SK-N-SH (cell line): ENCODE results near the gene INTS6. TPM values are rescaled to one million over a fixed set of nuclear protein-coding genes. Genes with fewer than 3 reads are reported as not detected.
A peak's percentile ranks its signal among the peaks of the same experiment; 100 is the strongest.

Experiments
- CTCF ChIA-PET: fragments of 300-600, 350-600 bp; formaldehyde crosslinking; extraction: SDS; loops from one replicate; lab custom pipeline; 2021; lab: Yijun Ruan, JAX
- POLR2A ChIA-PET: fragments of 350-600 bp; sonication (Branson Sonifier 250); formaldehyde crosslinking; extraction: SDS; loops from one replicate; lab custom pipeline; 2020; ENCODE audit warnings: antibody characterized with exemption, inconsistent platforms; lab: Yijun Ruan, JAX
- DNase-seq: peaks from one replicate; pipeline ENCODE4 v3.0.0; 2012
- H2AFZ ChIP-seq: fragments of 200-600 bp; sonication (generic); 2 replicates; pipeline ENCODE4 v1.8.1; 2016; ENCODE audit warnings: antibody characterized with exemption, mild to moderate bottlenecking, low read depth
- H3F3A ChIP-seq: fragments of 200-600 bp; sonication (generic); replicated peaks from 2 replicates; pipeline ENCODE3; 2016; ENCODE audit warnings: antibody characterized with exemption, mild to moderate bottlenecking; ENCODE audit not compliant: insufficient read depth
- H3K27ac ChIP-seq, 2 experiments: fragments of 200-500 bp in 1 of 2; fragments of 200-600 bp in 1 of 2; sonication (Bioruptor generic) in 1 of 2; sonication (generic), shearing (Covaris generic) in 1 of 2; 2 replicates each; pipeline versions ENCODE4 v1.5.1 to v1.6.1; 2014 to 2016; ENCODE audit warnings: low read depth in 2 of 2, inconsistent platforms in 1 of 2, low read length in 1 of 2, mild to moderate bottlenecking in 1 of 2, mixed read lengths in 1 of 2
- H3K27me3 ChIP-seq: fragments of 200-600 bp; sonication (generic), shearing (Covaris generic); 2 replicates; pipeline ENCODE4 v1.6.1; 2016; ENCODE audit warnings: mixed run types; ENCODE audit not compliant: insufficient read depth
- H3K36me3 ChIP-seq, 2 experiments: fragments of 200-500 bp in 1 of 2; fragments of 200-600 bp in 1 of 2; sonication (Bioruptor generic) in 1 of 2; sonication (generic) in 1 of 2; replicated peaks in 1 of 2; 2 replicates each; pipeline versions ENCODE3 to v1.5.1; 2014 to 2016; ENCODE audit warnings: low read length in 1 of 2, mild to moderate bottlenecking in 1 of 2; ENCODE audit not compliant: insufficient read depth in 2 of 2, control insufficient read depth in 1 of 2
- H3K4me1 ChIP-seq, 2 experiments: fragments of 200-500 bp in 1 of 2; fragments of 200-600 bp in 1 of 2; sonication (Bioruptor generic) in 1 of 2; sonication (generic), shearing (Covaris generic) in 1 of 2; 2 replicates each; pipeline versions ENCODE4 v1.5.1 to v1.6.1; 2014 to 2016; ENCODE audit warnings: low read depth in 1 of 2, low read length in 1 of 2, mixed run types in 1 of 2; ENCODE audit not compliant: insufficient read depth in 2 of 2, control insufficient read depth in 1 of 2
- H3K4me2 ChIP-seq: fragments of 200-600 bp; sonication (generic), shearing (Covaris generic); 2 replicates; pipeline ENCODE4 v1.6.1; 2017; ENCODE audit warnings: mixed run types
- H3K4me3 ChIP-seq, 2 experiments: fragments of 200-500 bp in 1 of 2; fragments of 200-600 bp in 1 of 2; sonication (Bioruptor generic) in 1 of 2; sonication (generic), shearing (Covaris generic) in 1 of 2; 2 replicates each; pipeline versions ENCODE4 v1.5.1 to v1.8.1; 2014 to 2016; ENCODE audit warnings: low read depth in 2 of 2, inconsistent platforms in 1 of 2, low read length in 1 of 2, mild to moderate bottlenecking in 1 of 2, mixed read lengths in 1 of 2, moderate library complexity in 1 of 2
- H3K79me2 ChIP-seq: fragments of 200-600 bp; sonication (generic); 2 replicates; pipeline ENCODE4 v1.8.1; 2017; ENCODE audit warnings: mild to moderate bottlenecking; ENCODE audit not compliant: insufficient read depth
- H3K9ac ChIP-seq: fragments of 200-600 bp; sonication (generic); 2 replicates; pipeline ENCODE4 v1.6.1; 2017; ENCODE audit warnings: mixed run types
- H3K9me2 ChIP-seq: fragments of 200-600 bp; sonication (generic); 2 replicates; pipeline ENCODE4 v1.6.1; 2017; ENCODE audit warnings: mixed run types
- H3K9me3 ChIP-seq: fragments of 200-600 bp; sonication (generic); 2 replicates; pipeline ENCODE4 v1.6.1; 2017; ENCODE audit warnings: mixed run types, mild to moderate bottlenecking, moderate library complexity
- H4K20me1 ChIP-seq: fragments of 200-600 bp; sonication (generic); 2 replicates; pipeline ENCODE4 v1.6.1; 2017; ENCODE audit warnings: mild to moderate bottlenecking, mixed run types; ENCODE audit not compliant: insufficient read depth
- CTCF ChIP-seq: fragments of 200-600 bp; sonication (generic); IDR thresholded peaks from 2 replicates; pipeline ENCODE4 v1.6.1; 2017; ENCODE audit warnings: antibody characterized with exemption, mild to moderate bottlenecking, moderate library complexity
- EP300 ChIP-seq, 2 experiments: IDR thresholded peaks; 2 replicates each; pipeline versions ENCODE4 v1.4.0 to v1.6.1; 2012; ENCODE audit warnings: borderline replicate concordance in 1 of 2, low read depth in 1 of 2, low read length in 1 of 2
- FOSL2 ChIP-seq: IDR thresholded peaks from 2 replicates; pipeline ENCODE4 v1.4.0; 2012; ENCODE audit warnings: low read depth, mild to moderate bottlenecking, moderate library complexity, borderline replicate concordance
- FOXM1 ChIP-seq: IDR thresholded peaks from 2 replicates; pipeline ENCODE4 v1.4.0; 2012; ENCODE audit warnings: low read depth, mild to moderate bottlenecking
- GATA2 ChIP-seq: sonication (generic); formaldehyde crosslinking; IDR thresholded peaks from 2 replicates; pipeline ENCODE4 v1.5.0; 2020; ENCODE audit warnings: mild to moderate bottlenecking, missing genetic modification reagents
- JUND ChIP-seq: IDR thresholded peaks from 2 replicates; pipeline ENCODE4 v1.4.0; 2012
- MAX ChIP-seq: IDR thresholded peaks from 2 replicates; pipeline ENCODE4 v1.4.0; 2012; ENCODE audit warnings: low read depth
- MEF2A ChIP-seq: IDR thresholded peaks from 2 replicates; pipeline ENCODE4 v1.4.0; 2012; ENCODE audit warnings: low read depth, borderline replicate concordance
- MXI1 ChIP-seq: IDR thresholded peaks from 2 replicates; pipeline ENCODE4 v1.6.1; 2012; ENCODE audit warnings: mild to moderate bottlenecking, low read depth, low read length, improper control_type of control experiment
- NRF1 ChIP-seq: IDR thresholded peaks from 2 replicates; pipeline ENCODE4 v1.6.1; 2012; ENCODE audit warnings: low read depth, mild to moderate bottlenecking, low read length
- PBX3 ChIP-seq: IDR thresholded peaks from 2 replicates; pipeline ENCODE4; 2012
- REST ChIP-seq: IDR thresholded peaks from 2 replicates; pipeline ENCODE4 v1.6.1; 2012; ENCODE audit warnings: mild to moderate bottlenecking, low read depth, low read length, moderate library complexity
- RXRA ChIP-seq: IDR thresholded peaks from 2 replicates; pipeline ENCODE4 v1.4.0; 2012; ENCODE audit warnings: low read depth, mild to moderate bottlenecking, borderline replicate concordance
- SIN3A ChIP-seq: IDR thresholded peaks from 2 replicates; pipeline ENCODE4 v1.6.1; 2012; ENCODE audit warnings: low read depth, mild to moderate bottlenecking, low read length, moderate library complexity, borderline replicate concordance
- TAF1 ChIP-seq: IDR thresholded peaks from 2 replicates; pipeline ENCODE4 v1.6.1; 2012; ENCODE audit warnings: low read depth, mild to moderate bottlenecking, low read length, moderate library complexity, borderline replicate concordance
- TCF12 ChIP-seq: IDR thresholded peaks from 2 replicates; pipeline ENCODE4 v1.4.0; 2012
- USF2 ChIP-seq: fragments of 150-350 bp; IDR thresholded peaks from 2 replicates; pipeline ENCODE4 v1.6.1; 2017; ENCODE audit warnings: antibody characterized with exemption, low read length, low read depth, borderline replicate concordance
- whole genome bisulfite sequencing: methylation state at CpG from one replicate; pipeline ENCODE4 v1.1.6; 2017; ENCODE audit warnings: low lambda C conversion rate; 5-methylcytosine and 5-hydroxymethylcytosine counted together
- polyA plus RNA-seq, 3 experiments: library from polyadenylated mRNA; depleted of rRNA; stranded (reverse); fragments of >200 nt; gene quantifications; 2 replicates each; pipeline ENCODE4 v1.2.3, GENCODE V29; 2012

Gene INTS6
- polyA plus RNA-seq, 1 of the 3 experiments (the other 2 are of a cell fraction), result 7.7 TPM

- CTCF ChIA-PET, result no interaction called here
- H3F3A ChIP-seq, result peaks cover 8% of the 10 kb centered on the region
- no peaks in the 10 kb centered on the region for H3K9me3 ChIP-seq
- TF ChIP-seq TCF12 (peak; percentile 37; the same call in 1 of the 2 replicates), EP300 (IDR thresholded peaks at IDR 0.05; ENCODE audit: borderline replicate concordance in 1 of 2, low read depth in 1 of 2, low read length in 1 of 2) (peak in 1 of 2 experiments; percentile 55; a peak in 1 of 4 replicates), FOSL2 (peak; percentile 90; the same call in 1 of the 2 replicates), PBX3 (peak; percentile 64; the same call in 1 of the 2 replicates), NRF1 (no peak), MAX (no peak), MEF2A (peak; percentile 90), JUND (peak; percentile 83)
- peak overlapping the region in 1 of 2 experiments; percentile 53; a peak in 2 of 4 replicates for H3K27ac ChIP-seq
- H3K9me2 ChIP-seq, result no peaks in the 10 kb centered on the region
- H3K4me3 ChIP-seq, result no peak overlapping the region
- no peaks in the 10 kb centered on the region for H3K27me3 ChIP-seq
- peak overlapping the region; percentile 31 for H3K4me2 ChIP-seq
- H3K79me2 ChIP-seq, result no peaks in the 10 kb centered on the region
- peaks cover 0 to 9% of the 10 kb centered on the region in 2 experiments; a peak in 1 of 4 replicates for H3K4me1 ChIP-seq
- 7% methylated on average over 2 of the region's 2 CpGs for WGBS
- DNase-seq, result no peak
- H3K9ac ChIP-seq, result no peak overlapping the region
- no peaks in the 10 kb centered on the region for H4K20me1 ChIP-seq
- H2AFZ ChIP-seq, result peak overlapping the region; percentile 82; the same call in 1 of the 2 replicates
- POLR2A ChIA-PET, result no interaction called here
- H3K36me3 ChIP-seq, result no peaks in the 10 kb centered on the region
These were observed 26.3 kb upstream of the INTS6 start for GRCh38 chr13:51479199-51479523.

- 86% methylated on average over 8 of the region's 8 CpGs for WGBS
- H3K4me2 ChIP-seq, result peak overlapping the region; percentile 31
- CTCF ChIA-PET, result no interaction called here
- no peaks in the 10 kb centered on the region for H3K9me2 ChIP-seq
- H3K36me3 ChIP-seq, result no peaks in the 10 kb centered on the region
- H3K27ac ChIP-seq, result 0 out of 4 replicates have a peak overlapping the region, but pooled peaks of 1 of the 2 experiments have one; percentile 53
- no peaks in the 10 kb centered on the region for H3K27me3 ChIP-seq
- no peak for TF ChIP-seq TCF12
- TF ChIP-seq RXRA, result no peak
- TF ChIP-seq MXI1, result no peak
- no peak for TF ChIP-seq REST
- no peak for TF ChIP-seq GATA2 (CRISPR knock-in tag)
- no peak for TF ChIP-seq CTCF
- no peak for TF ChIP-seq PBX3
- TF ChIP-seq TAF1, result no peak
- no peak for TF ChIP-seq FOXM1
- TF ChIP-seq USF2, result no peak
- TF ChIP-seq SIN3A, result no peak
- TF ChIP-seq FOSL2, result no peak
- no peak overlapping the region for H3K4me3 ChIP-seq
- POLR2A ChIA-PET, result no interaction called here
- H4K20me1 ChIP-seq, result no peaks in the 10 kb centered on the region
- no peaks in the 10 kb centered on the region for H3K79me2 ChIP-seq
- peak overlapping the region; percentile 82; the same call in 1 of the 2 replicates for H2AFZ ChIP-seq
- no peak for DNase-seq
- H3K9me3 ChIP-seq, result no peaks in the 10 kb centered on the region
- H3F3A ChIP-seq, result peaks cover 8% of the 10 kb centered on the region
- H3K4me1 ChIP-seq, result peaks cover 0 to 9% of the 10 kb centered on the region in 2 experiments; a peak in 1 of 4 replicates
- H3K9ac ChIP-seq, result no peak overlapping the region
These were observed 25.8 kb upstream of the INTS6 start for GRCh38 chr13:51478418-51479198.
